Endothelial cell of umbilical vein (primary cell): ENCODE measurements around the gene CRELD1. TPM values are rescaled to one million over a fixed set of nuclear protein-coding genes. Genes with fewer than 3 reads are reported as not detected.

Source experiments
- BruUV-seq: library from RNA; stranded (reverse); fragments of 400-500 nt; replicated peaks from 2 replicates; lab custom pipeline; 2021; lab: Mats Ljungman, UMichigan
- CTCF ChIA-PET: fragments of 300-600, 350-600 bp; sonication (Branson Sonifier 250); formaldehyde crosslinking; loops from one replicate; lab custom pipeline; 2021; ENCODE audit warnings: antibody characterized with exemption, inconsistent platforms; lab: Charles Lee
- POLR2A ChIA-PET: fragments of 300-600, 350-600 bp; sonication (Branson Sonifier 250); formaldehyde crosslinking; loops from one replicate; lab custom pipeline; 2021; ENCODE audit warnings: antibody characterized with exemption, inconsistent platforms; lab: Charles Lee
- DNase-seq: peaks from one replicate; pipeline ENCODE4 v3.0.0-alpha.2; 2011; ENCODE audit warnings: low read depth, low spot score
- FAIRE-seq: peaks from 2 replicates; lab custom pipeline; 2011; peaks lifted over from hg19 to GRCh38; lab: Jason Lieb, UNC
- H2AFZ ChIP-seq: 2 replicates; pipeline ENCODE4 v1.6.0; 2012; ENCODE audit warnings: low read depth, low read length, control low read depth, inconsistent platforms
- H3K27ac ChIP-seq: 2 replicates; pipeline ENCODE4 v1.5.1; 2011; ENCODE audit warnings: low read depth, mild to moderate bottlenecking, control low read depth, low read length, moderate library complexity; ENCODE audit not compliant: insufficient read depth
- H3K27me3 ChIP-seq, 2 experiments: 2 replicates each; pipeline versions ENCODE4 v1.6.0 to v1.6.1; 2011; ENCODE audit warnings: low read length in 2 of 2, mixed read lengths in 1 of 2; ENCODE audit not compliant: control insufficient read depth in 2 of 2, insufficient read depth in 2 of 2
- H3K36me3 ChIP-seq, 2 experiments: 2 replicates in 1 of 2; 3 replicates in 1 of 2; pipeline ENCODE4 v1.5.1; 2011; ENCODE audit warnings: low read length in 2 of 2, mild to moderate bottlenecking in 1 of 2, moderate library complexity in 1 of 2; ENCODE audit not compliant: control insufficient read depth in 2 of 2, insufficient read depth in 2 of 2; ENCODE audit errors: extremely low read depth in 1 of 2
- H3K4me1 ChIP-seq: 3 replicates; pipeline ENCODE4 v1.5.1; 2011; ENCODE audit warnings: mild to moderate bottlenecking, low read length; ENCODE audit not compliant: control insufficient read depth, insufficient read depth; ENCODE audit errors: extremely low read depth
- H3K4me2 ChIP-seq: 2 replicates; pipeline ENCODE4 v1.6.1; 2011; ENCODE audit warnings: low read length, control low read depth, mixed read lengths; ENCODE audit not compliant: insufficient read depth
- H3K4me3 ChIP-seq, 3 experiments: fragments of 200-600 bp in 1 of 3; sonication (generic), shearing (Covaris generic) in 1 of 3; replicated peaks in 1 of 3; 2 replicates each; pipeline ENCODE4 v1.5.1; 2011 to 2016; ENCODE audit warnings: control low read depth in 3 of 3, low read length in 3 of 3, mild to moderate bottlenecking in 2 of 3, inconsistent platforms in 1 of 3, low read depth in 1 of 3, moderate library complexity in 1 of 3; ENCODE audit not compliant: insufficient read depth in 1 of 3
- H3K79me2 ChIP-seq: 2 replicates; pipeline ENCODE4 v1.6.0; 2012; ENCODE audit warnings: low read length, inconsistent platforms; ENCODE audit not compliant: control insufficient read depth, insufficient read depth
- H3K9ac ChIP-seq: replicated peaks from 2 replicates; pipeline ENCODE3; 2011; ENCODE audit warnings: low read length, control low read depth; ENCODE audit not compliant: insufficient read depth; ENCODE audit errors: extremely low read depth
- H3K9me1 ChIP-seq: replicated peaks from 3 replicates; pipeline ENCODE4 v1.6.0; 2011; ENCODE audit warnings: mild to moderate bottlenecking, low read length; ENCODE audit not compliant: control insufficient read depth, insufficient read depth; ENCODE audit errors: extremely low read depth
- H3K9me3 ChIP-seq: replicated peaks from 2 replicates; pipeline ENCODE4 v1.5.1; 2012; ENCODE audit warnings: low read length, inconsistent platforms; ENCODE audit not compliant: control insufficient read depth, insufficient read depth
- H4K20me1 ChIP-seq: replicated peaks from 2 replicates; pipeline ENCODE3; 2011; ENCODE audit warnings: mild to moderate bottlenecking, low read length; ENCODE audit not compliant: control insufficient read depth, insufficient read depth; ENCODE audit errors: extremely low read depth
- CTCF ChIP-seq, 2 donors: IDR thresholded peaks; 1 replicate in 1 of 2; 2 replicates in 1 of 2; pipeline ENCODE4 v1.5.1; 2011; ENCODE audit warnings: low read length in 2 of 2, mild to moderate bottlenecking in 2 of 2, moderate library complexity in 2 of 2, control low read depth in 1 of 2, inconsistent platforms in 1 of 2, low read depth in 1 of 2; ENCODE audit not compliant: insufficient read depth in 1 of 2; ENCODE audit errors: extremely low read depth in 1 of 2
- EZH2 ChIP-seq: IDR thresholded peaks from 2 replicates; pipeline ENCODE4 v1.6.1; 2012; ENCODE audit warnings: borderline replicate concordance, low read depth, mild to moderate bottlenecking, moderate library complexity, low read length, inconsistent platforms; ENCODE audit not compliant: severe bottlenecking
- FOS ChIP-seq: IDR thresholded peaks from 2 replicates; pipeline ENCODE4 v1.6.1; 2011; ENCODE audit warnings: mild to moderate bottlenecking, low read length, moderate library complexity, borderline replicate concordance; ENCODE audit not compliant: insufficient read depth
- GATA2 ChIP-seq: IDR thresholded peaks from 2 replicates; pipeline ENCODE4 v1.7.0; 2011; ENCODE audit warnings: low read depth, mild to moderate bottlenecking, moderate library complexity, mixed read lengths, low read length; ENCODE audit not compliant: insufficient read length, insufficient read depth
- JUN ChIP-seq: IDR thresholded peaks from 2 replicates; pipeline ENCODE4 v1.6.1; 2011; ENCODE audit warnings: borderline replicate concordance, low read depth; ENCODE audit not compliant: insufficient read length, insufficient read depth
- MAX ChIP-seq: IDR thresholded peaks from 2 replicates; pipeline ENCODE4 v1.6.1; 2011; ENCODE audit not compliant: insufficient read depth, insufficient read length
- MYC ChIP-seq: IDR thresholded peaks from one replicate; pipeline ENCODE4 v1.6.1; 2011; ENCODE audit warnings: mild to moderate bottlenecking, low read depth, low read length
- POLR2A ChIP-seq: IDR thresholded peaks from 2 replicates; pipeline ENCODE4 v1.6.1; 2012; ENCODE audit warnings: low read depth, mild to moderate bottlenecking, control low read depth, low read length
- POLR2AphosphoS5 ChIP-seq: IDR thresholded peaks from 2 replicates; pipeline ENCODE4 v1.6.1; 2012; ENCODE audit warnings: low read depth, mild to moderate bottlenecking, control low read depth, low read length, moderate library complexity; ENCODE audit not compliant: insufficient read depth
- dilution Hi-C: fragments of 300-500 bp; cut with MboI; formaldehyde crosslinking; loops from one replicate; pipeline ENCODE4 v1.15.0; 2019; ENCODE audit warnings: low sequenced_read_pairs; ENCODE audit not compliant: extremely low pct_ligation_motif_present
- intact Hi-C: fragments of 100-400 bp; cut with micrococcal nuclease; formaldehyde crosslinking; loops from one replicate; pipeline ENCODE4 v1.10.0; 2022
- polyA plus RNA-seq, 4 experiments: library from polyadenylated mRNA; depleted of rRNA in 3 of 4; stranded (reverse) in 3 of 4; unstranded in 1 of 4; fragments of >200 nt; gene quantifications; 2 replicates each; pipeline versions ENCODE4 v1.2.1 to v1.2.3, GENCODE V29; 2011 to 2012; ENCODE audit warnings: missing spikeins in 1 of 4
- total RNA-seq: library from RNA; stranded (reverse); gene quantifications from 2 replicates; pipeline ENCODE4 v1.2.3, GENCODE V29; 2021

Gene CRELD1
- total and polyA plus RNA-seq, 2 donors (not counting 3 experiments of a cell fraction or from before 2014, with no cell fraction given), result 21.6 to 43.9 TPM

- Histone ChIP-seq H3K4me1 (peaks cover 7% of the 10 kb centered on the region), H2AFZ (no peak overlapping the region), H4K20me1 (no peaks in the 10 kb centered on the region), H3K4me2 (no peak overlapping the region), H3K79me2 (no peaks in the 10 kb centered on the region), H3K36me3 (no peaks in the 10 kb centered on the region), H3K27me3 (no peaks in the 10 kb centered on the region), H3K9me3 (no peaks in the 10 kb centered on the region), H3K9me1 (no peaks in the 10 kb centered on the region), H3K27ac (no peak overlapping the region), H3K9ac (no peak overlapping the region), H3K4me3 (no peak overlapping the region)
- TF ChIP-seq JUN (no peak), GATA2 (no peak), POLR2AphosphoS5 (no peak), MYC (no peak), POLR2A (no peak), FOS (no peak)
- dilution Hi-C loops (no loop called here), intact Hi-C loops (loop anchor here (5.0 kb wide), 1 partner anchor 373 kb away; the partner anchor contains the start of gene SEC13)
- no peak for FAIRE-seq
- no peak for DNase-seq
- ChIA-PET CTCF (no interaction called here), POLR2A (no interaction called here)
- BruUV-seq, result no TSS peak
These were observed 15.5 kb downstream of the CRELD1 start for GRCh38 chr3:9949115-9949514.

- Histone ChIP-seq H3K9me1 (no peaks in the 10 kb centered on the region), H3K79me2 (no peaks in the 10 kb centered on the region), H3K27ac (no peak overlapping the region), H3K9ac (no peak overlapping the region), H3K36me3 (no peaks in the 10 kb centered on the region), H2AFZ (no peak overlapping the region), H3K27me3 (no peaks in the 10 kb centered on the region), H3K4me2 (no peak overlapping the region), H3K9me3 (no peaks in the 10 kb centered on the region), H4K20me1 (no peaks in the 10 kb centered on the region), H3K4me3 (no peak overlapping the region), H3K4me1 (peaks cover 7% of the 10 kb centered on the region)
- TF ChIP-seq MAX (no peak), FOS (no peak), POLR2AphosphoS5 (no peak), CTCF (IDR thresholded peaks at IDR 0.05; ENCODE audit: extremely low read depth in 1 of 2, insufficient read depth in 1 of 2, low read depth in 1 of 2, low read length in 2 of 2) (no peak), GATA2 (no peak), JUN (no peak), MYC (no peak), POLR2A (no peak), EZH2 (no peak)
- POLR2A ChIA-PET, result no interaction called here
- BruUV-seq, result no TSS peak
- CTCF ChIA-PET, result no interaction called here
- FAIRE-seq, result no peak
- dilution Hi-C loops (no loop called here), intact Hi-C loops (loop anchor here (5.0 kb wide), 1 partner anchor 373 kb away; the partner anchor contains the start of gene SEC13)
- DNase-seq, result no peak
These were observed 16.0 kb downstream of the CRELD1 start for GRCh38 chr3:9949626-9950025.
